G401 (cell line): ENCODE data around the gene RPS3. TPM values are rescaled to one million over a fixed set of nuclear protein-coding genes. Genes with fewer than 3 reads are reported as not detected.
"Not testable (repeated sequence)": the region's sequence is repeated elsewhere in the genome, so short reads cannot be mapped to it uniquely, and the experiment has no call there.

ENCODE experiments used
- DNase-seq: peaks from one replicate; pipeline ENCODE4 v3.0.0-alpha.2; 2015; ENCODE audit warnings: low spot score
- in situ Hi-C: cut with HindIII; loops from 2 replicates; pipeline ENCODE4 v1.10.0; 2016; ENCODE audit warnings: low sequenced_read_pairs, mixed read lengths
- total RNA-seq: library from RNA; depleted of rRNA; stranded (reverse); fragments of >200 nt; shearing (Covaris generic); gene quantifications from 2 replicates; pipeline ENCODE4 v1.2.3, GENCODE V29; 2014

The RPS3 gene
- total RNA-seq, 1 experiment from 2014 or later = 2,959 TPM

DNA sequence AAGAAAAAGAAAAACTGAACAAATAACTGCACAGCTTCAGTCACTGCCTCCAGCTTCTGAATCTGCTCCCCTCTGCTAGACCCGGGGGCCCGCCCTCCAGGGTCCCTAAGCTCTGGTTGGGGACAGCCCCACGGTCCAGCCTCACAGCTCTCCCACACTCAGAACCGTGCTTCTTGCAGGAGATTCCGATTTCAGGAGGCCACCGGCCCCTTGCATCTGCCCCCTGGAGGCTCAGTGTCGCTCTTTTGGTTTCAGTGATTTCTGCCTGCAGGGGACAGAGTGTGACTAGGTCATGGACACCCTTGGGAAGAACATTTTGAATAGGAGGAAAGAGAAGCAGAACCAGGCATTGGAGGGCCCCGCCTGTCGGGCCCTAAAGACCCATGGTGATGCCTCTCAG, 23.1 kb upstream of the RPS3 start:
- DNase-seq = no peak
- in situ Hi-C loops = no loop called here

GRCh38 chr11:75378776-75379175, 20.5 kb upstream of the RPS3 start:
- DNase-seq, in situ Hi-C loops: not testable (repeated sequence)

DNA sequence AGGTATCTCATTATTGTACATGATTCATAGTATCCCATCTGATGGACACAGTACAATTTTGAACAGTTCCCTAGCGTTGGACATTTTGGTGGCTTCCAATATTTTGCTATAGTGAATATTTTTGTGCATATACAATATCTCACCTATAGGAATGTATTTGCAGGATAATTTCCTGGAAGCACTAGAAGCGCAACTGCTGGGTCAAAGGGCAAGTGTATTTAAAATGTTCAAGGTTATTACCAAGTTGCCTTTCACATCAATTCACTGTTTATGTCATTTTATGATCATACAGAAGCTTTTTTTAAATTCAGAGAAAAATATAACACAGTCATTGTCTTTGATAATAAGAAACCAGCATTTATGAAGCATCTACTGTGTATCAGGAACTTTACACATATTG, 19.1 kb upstream of the RPS3 start:
- in situ Hi-C loops = no loop called here
- DNase-seq = no peak

DNA sequence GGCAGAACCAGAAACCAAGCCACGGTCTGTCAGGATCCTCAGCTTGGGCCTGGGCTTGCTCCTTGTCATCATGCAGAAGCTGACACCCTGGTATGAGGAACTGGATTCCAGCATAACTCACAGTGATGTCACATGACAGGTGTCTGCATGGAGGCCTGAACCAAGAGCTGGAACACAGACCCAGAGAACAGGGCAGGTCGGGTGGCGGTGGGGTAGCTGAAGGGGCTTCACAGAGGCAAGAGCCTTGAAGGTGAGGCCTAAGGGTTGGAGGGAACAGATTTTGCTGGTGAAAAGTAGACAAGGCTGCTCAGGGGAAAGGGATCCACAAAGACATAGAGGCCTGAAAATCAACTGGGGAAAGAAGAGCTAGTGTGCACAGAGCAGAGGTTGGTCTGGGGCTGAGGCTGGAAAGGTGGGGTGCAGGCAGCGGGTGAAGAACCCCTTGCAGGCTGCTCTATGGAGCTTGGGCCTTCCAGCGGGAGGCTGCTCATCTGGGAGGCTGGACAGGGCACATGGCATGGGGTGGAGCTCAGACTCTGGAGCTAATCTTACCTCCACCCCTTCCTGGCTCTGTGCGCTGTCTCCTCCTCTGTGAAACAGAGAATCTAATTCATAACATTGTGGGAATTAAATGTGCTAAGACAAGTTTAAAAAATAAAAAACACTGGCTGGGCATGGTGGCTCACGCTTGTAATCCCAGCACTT, 18.4 kb upstream of the RPS3 start:
- in situ Hi-C loops = no loop called here

DNA sequence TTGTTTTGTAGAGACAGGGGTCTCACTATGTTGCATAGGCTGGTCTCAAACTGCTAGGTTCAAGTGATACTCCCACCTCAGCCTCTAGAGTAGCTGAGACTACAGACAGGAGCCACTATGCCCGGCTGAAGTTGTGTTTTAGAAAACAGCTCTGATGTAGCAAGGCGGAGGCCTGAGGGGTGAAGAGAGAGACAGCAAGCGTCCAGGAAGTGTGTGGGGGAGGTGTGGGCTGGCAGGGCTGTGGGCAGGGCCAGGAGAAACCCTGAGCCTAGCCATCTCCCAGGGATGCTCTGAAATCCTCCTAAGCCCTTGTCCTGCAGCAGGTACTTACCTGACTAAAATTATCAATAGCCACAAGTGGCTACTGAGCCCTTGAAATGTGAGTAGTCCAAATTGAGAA, 16.1 kb upstream of the RPS3 start:
- DNase-seq = no peak
- in situ Hi-C loops = no loop called here

More for the DNA sequence above, 18.4 kb upstream of the RPS3 start:
- DNase-seq = no peak

DNA sequence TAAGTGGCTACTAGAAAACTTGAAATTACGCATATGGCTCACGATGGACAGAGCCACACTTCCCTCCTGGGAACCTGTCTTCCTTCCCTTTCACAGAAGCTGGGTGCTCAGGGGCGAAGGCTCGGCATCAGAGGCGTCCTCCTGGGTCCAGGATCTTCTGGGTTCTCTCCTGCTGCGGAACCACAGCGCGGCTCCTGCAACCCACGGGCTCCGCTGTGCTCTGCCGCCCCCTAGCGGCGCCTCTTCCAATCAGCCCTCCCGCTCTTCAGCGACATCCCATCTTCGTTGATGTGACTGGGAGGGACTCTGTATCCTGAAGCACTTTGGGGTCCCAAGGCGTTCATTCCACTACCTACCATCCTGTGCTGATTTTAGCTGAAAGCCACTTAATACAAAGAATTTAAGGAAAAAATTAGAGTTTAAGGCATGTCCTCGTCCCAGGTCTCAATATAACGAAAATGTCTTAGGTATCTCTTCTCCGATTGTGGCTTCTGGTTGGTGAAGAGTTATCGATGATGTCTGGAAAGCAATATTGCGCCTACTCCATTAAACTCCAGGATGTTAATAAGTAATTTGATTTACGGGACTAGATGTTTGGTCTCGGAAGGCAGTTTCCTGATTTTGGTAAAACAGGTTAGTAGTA, 14.8 kb upstream of the RPS3 start:
- DNase-seq = peak; percentile 81
- in situ Hi-C loops = no loop called here

DNA sequence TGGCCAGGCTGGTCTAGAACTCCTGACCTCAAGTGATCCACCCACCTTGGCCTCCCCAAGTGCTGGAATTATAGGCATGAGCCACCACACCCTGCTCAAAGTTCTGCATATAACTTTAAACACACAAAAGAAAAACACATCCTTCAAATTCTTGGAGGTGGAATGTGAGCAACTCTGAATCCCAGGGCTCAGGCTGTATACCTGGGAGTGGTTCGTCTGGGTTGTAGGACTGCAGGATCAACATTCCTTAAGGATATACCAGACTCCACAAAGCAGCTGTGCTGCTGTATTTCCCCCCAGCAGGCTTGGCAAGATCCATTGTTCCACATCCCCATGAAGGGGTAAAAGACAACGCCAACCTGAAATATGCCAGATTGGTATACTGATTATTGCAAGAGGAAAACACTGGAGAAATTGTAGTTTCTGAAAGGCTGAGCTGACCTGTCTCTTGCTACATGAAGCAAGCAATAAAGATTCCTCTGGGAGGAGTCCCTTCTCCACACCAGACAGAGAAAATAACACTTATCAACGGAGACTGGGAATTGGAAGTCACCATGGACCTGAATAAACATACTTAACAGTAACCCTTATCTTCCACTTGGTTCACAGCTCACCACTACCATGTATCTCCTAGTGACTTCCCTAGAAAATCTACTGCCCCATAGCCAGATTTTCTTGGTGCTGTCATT, 12.2 kb upstream of the RPS3 start:
- in situ Hi-C loops = no loop called here
- DNase-seq = no peak

- no peak for DNase-seq
- in situ Hi-C loops = no loop called here
Measured at GRCh38 chr11:75387736-75388294, 11.5 kb upstream of the RPS3 start.

DNA sequence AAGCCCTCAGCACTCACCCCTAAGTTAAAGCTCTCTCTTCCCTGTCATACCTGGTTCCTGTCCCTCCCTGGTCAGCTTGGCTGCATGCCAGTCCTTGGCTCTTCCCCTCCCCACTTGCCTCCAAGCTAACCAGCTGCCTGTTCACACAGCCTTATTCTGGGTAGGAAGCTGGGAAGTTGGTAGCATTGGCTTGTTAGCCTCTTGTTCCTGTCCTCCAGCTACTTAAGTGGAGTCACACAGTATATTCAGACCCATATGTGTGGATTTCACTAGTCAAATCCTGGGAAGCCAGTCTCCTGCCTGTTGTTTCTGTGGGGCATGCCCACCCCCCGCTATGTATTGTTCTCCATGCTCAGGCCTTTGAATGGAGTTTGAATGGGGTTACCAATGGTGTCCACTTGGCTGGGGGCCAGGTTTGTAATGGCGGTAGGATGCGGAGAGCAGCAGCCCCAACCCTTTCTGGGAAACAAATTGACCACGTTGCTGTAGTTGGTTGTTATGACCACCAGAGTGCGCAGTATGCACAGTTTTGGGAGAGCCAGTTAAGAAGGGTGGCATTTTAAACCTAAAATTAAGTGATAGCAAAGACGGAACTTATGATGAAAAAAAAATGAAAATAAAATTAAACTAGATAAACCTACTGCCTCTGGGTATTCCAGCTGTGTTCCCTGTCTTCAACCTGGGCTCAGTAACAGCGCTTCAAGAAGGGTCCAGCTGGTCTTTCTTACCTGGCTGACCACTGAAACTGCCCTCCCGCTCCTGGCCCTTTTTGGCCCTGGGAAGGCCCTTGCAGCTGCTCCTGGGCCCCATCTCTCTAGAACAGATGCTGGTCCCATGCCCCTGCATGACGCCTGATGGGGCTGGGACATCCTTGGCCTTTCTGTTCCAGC, 10.7 kb upstream of the RPS3 start:
- in situ Hi-C loops = no loop called here
- DNase-seq = peak; percentile 85

DNA sequence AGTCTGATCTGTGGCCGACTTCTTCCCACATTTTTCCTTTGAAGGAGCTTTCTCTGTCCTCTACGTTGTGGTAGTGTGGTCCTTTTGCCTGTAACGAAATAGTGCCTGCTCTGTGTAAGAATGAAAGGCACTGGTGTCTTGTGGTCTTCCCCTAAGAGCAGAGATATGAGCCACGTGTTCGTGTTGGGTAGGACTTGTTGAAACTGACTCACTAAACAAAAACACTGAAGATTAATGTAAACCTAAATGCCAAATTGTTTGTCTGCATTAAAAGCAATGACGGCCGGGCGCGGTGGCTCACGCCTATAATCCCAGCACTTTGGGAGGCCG, 10.1 kb upstream of the RPS3 start:
- in situ Hi-C loops = no loop called here
- DNase-seq = no peak

DNA sequence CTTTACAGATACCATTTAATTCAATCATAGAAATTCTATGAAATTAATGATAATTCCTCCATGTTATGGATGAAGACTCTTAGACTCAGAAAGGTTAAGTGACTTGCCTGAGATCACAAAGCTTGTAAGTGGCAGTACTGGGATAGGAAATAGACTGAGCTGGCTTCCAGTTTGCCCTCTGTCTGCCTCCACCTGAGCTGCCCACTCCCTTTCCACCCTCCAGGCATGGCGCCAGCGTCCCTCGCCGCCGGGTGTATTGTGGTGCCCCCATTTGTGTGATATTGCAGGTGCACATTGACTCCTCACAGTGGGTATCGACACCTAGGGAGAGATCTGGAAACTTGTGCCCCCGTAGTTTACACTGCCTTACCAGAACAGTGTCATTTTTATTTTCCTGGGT, 9.4 kb upstream of the RPS3 start:
- DNase-seq = no peak
- in situ Hi-C loops = no loop called here

GRCh38 chr11:75394085-75394840, 5.1 kb upstream of the RPS3 start:
- in situ Hi-C loops = no loop called here
- DNase-seq = no peak

GRCh38 chr11:75398906-75399305, 412 bp upstream of the RPS3 start:
- in situ Hi-C loops = no loop called here
- DNase-seq = no peak

DNA sequence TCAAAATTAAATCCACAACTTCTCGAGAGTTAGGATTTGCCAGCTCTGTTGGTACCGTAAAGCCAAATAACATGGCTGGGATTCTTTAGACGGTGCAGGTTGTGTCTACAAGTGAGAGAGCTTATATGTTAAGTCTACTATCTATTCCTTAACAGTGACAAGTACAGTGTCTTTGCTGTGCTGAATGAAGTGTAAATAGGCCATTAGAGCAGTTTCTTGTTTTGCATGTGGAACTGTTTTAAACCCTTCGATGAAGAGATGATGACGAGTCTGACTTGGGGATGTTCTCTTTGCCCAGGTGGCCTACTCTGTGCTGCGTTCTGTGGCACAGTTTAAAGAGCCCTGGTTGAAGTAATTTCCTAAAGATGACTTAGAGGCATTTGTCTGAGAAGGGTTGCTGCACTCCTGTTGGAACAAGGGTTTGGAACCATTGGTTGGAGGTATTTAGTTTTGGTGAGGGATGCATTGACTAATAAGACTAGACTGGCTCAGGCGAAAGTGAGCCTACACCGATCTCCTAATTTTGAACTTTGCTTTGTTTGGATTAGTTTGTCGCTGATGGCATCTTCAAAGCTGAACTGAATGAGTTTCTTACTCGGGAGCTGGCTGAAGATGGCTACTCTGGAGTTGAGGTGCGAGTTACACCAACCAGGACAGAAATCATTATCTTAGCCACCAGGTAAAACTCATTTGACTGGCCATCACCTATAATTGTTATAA, 988 bp downstream of the RPS3 start:
- in situ Hi-C loops = no loop called here
- no peak for DNase-seq

DNA sequence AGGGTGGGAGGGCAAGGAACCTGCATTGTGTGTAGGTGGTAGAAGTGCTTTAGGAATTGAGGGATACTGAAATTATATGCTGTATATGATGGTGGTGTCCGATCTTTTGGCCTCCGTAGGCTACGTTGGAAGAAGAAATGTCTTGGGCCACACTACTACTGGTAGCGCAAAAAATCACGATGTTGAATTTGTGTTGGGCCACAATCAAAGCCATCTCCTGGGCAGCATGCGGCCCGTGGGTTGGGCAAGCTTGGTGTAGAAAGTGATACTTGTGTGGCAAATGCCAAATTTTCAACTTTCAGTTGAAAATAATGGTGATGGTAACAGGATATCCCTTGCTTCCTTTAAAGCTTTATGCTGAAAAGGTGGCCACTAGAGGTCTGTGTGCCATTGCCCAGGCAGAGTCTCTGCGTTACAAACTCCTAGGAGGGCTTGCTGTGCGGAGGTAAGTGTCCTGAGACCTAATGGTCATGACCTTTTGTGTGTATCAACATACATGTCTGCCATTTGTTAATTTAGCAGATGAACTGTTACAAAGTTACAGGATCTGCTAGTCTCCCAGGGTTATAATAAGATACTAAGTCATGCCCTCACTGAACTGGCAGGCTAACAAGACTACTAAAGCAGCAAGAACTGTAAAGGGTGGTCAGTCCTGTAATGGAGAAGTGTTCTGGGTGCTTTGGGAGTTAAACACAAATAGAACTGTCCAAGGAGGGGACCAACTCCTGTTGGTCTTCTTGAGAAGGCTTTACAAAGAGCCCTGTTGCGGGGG, 2.9 kb downstream of the RPS3 start:
- DNase-seq = no peak
- in situ Hi-C loops = no loop called here

GRCh38 chr11:75403037-75403436, 3.7 kb downstream of the RPS3 start:
- in situ Hi-C loops = no loop called here
- DNase-seq = no peak

DNA sequence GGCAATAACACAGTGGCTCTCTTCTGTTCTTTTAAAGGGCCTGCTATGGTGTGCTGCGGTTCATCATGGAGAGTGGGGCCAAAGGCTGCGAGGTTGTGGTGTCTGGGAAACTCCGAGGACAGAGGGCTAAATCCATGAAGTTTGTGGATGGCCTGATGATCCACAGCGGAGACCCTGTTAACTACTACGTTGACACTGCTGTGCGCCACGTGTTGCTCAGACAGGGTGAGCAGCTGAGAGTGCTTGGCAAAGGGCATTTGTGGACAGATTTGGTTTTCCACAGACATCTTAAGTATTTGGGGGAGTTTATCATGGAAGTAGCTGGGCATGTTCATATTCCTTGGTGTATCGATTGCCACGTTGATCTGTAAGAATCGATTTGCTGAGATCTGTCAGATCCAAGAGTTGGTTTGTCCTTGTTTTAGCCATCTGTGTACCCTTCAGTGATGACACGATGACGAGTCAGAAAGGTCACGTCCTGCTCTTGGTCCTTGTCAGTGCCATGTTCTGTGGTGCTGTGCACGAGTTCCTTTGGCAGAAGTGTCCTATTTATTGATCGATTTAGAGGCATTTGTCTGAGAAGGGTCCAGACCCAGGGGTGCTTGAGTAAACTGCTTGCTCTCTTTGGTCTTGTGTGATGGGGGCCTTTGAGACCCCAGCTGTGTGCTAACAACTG, 4.8 kb downstream of the RPS3 start:
- no peak for DNase-seq
- in situ Hi-C loops = no loop called here
